Suprapubic skin (tissue), 4 donors: ENCODE measurements around the gene SSX2IP.

Experiments used
- CTCF ChIP-seq, 2 donors: fragments of 200-600 bp in 1 of 2; fragments of 450-650 bp in 1 of 2; sonication (generic) in 1 of 2; IDR thresholded peaks; one replicate each; pipeline ENCODE4 v1.5.1; 2016 to 2019; ENCODE audit warnings: antibody characterized with exemption in 2 of 2, mild to moderate bottlenecking in 1 of 2, moderate library complexity in 1 of 2
- EP300 ChIP-seq: sonication (generic); formaldehyde crosslinking; IDR thresholded peaks from one replicate; pipeline ENCODE4 v1.6.1; 2017; ENCODE audit warnings: antibody characterized with exemption
- POLR2A ChIP-seq, 2 donors: fragments of 450-650 bp; IDR thresholded peaks; one replicate each; pipeline ENCODE4 v1.6.1; 2017; ENCODE audit warnings: antibody characterized with exemption in 2 of 2, mild to moderate bottlenecking in 2 of 2, moderate library complexity in 2 of 2
- POLR2AphosphoS5 ChIP-seq, 3 donors: sonication (generic); formaldehyde crosslinking; IDR thresholded peaks; one replicate each; pipeline ENCODE4 v1.6.1; 2017; ENCODE audit warnings: antibody characterized with exemption in 3 of 3

- TF ChIP-seq CTCF (IDR thresholded peaks at IDR 0.05) (no peak), POLR2AphosphoS5 (IDR thresholded peaks at IDR 0.05) (no peak), POLR2A (IDR thresholded peaks at IDR 0.05) (no peak), EP300 (no peak)
Observed at GRCh38 chr1:84665703-84666317, 24.5 kb downstream of the SSX2IP start.
